Measurements from ENCODE around the gene PNMT.

DNA sequence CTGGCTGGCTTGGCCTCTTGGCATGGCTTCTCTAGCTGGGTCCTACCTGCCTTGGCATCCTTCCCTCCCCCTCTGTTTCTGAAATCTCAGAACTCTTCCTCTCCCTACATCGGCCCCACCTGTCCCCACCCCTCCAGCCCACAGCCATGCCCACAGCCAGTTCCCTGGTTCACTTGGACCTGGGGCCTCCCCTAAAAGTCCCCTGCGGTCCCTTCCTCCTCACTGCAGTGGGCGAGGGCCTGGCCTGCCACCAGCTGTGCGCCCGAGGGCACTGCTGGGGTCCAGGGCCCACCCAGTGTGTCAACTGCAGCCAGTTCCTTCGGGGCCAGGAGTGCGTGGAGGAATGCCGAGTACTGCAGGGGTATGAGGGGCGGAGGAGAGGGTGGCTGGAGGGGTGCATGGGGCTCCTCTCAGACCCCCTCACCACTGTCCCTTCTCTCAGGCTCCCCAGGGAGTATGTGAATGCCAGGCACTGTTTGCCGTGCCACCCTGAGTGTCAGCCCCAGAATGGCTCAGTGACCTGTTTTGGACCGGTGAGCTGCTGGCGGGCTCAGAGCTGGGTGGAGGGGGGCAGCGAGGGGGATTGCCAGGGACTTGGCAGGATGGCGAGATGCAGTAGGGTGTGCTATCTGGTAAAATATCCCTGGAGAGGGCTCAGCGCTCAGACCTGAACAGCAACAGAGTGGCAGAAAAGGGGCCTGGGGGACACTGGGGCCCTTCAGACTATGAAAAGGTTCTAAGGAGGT lies 48.0 kb downstream of the PNMT start:
- TF ChIP-seq, protein P1, sequence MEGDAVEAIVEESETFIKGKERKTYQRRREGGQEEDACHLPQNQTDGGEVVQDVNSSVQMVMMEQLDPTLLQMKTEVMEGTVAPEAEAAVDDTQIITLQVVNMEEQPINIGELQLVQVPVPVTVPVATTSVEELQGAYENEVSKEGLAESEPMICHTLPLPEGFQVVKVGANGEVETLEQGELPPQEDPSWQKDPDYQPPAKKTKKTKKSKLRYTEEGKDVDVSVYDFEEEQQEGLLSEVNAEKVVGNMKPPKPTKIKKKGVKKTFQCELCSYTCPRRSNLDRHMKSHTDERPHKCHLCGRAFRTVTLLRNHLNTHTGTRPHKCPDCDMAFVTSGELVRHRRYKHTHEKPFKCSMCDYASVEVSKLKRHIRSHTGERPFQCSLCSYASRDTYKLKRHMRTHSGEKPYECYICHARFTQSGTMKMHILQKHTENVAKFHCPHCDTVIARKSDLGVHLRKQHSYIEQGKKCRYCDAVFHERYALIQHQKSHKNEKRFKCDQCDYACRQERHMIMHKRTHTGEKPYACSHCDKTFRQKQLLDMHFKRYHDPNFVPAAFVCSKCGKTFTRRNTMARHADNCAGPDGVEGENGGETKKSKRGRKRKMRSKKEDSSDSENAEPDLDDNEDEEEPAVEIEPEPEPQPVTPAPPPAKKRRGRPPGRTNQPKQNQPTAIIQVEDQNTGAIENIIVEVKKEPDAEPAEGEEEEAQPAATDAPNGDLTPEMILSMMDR (conservative IDR thresholded peaks at IDR 0.05; ENCODE audit: low read depth, low read length), result no peak
- TF ChIP-seq RAD21 (IDR thresholded peaks at IDR 0.05; ENCODE audit: low read length) (no peak), CEBPB (IDR thresholded peaks at IDR 0.05; ENCODE audit: low read depth, low read length) (no peak), POLR2A (IDR thresholded peaks at IDR 0.05; ENCODE audit: low read depth, low read length) (no peak), BHLHE40 (IDR thresholded peaks at IDR 0.05; ENCODE audit: low read depth, low read length) (no peak)
- TF ChIP-seq, protein P2, sequence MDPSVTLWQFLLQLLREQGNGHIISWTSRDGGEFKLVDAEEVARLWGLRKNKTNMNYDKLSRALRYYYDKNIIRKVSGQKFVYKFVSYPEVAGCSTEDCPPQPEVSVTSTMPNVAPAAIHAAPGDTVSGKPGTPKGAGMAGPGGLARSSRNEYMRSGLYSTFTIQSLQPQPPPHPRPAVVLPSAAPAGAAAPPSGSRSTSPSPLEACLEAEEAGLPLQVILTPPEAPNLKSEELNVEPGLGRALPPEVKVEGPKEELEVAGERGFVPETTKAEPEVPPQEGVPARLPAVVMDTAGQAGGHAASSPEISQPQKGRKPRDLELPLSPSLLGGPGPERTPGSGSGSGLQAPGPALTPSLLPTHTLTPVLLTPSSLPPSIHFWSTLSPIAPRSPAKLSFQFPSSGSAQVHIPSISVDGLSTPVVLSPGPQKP (IDR thresholded peaks at IDR 0.05; ENCODE audit: borderline replicate concordance, low read depth, low read length), result no peak

All from IMR-90 (cell line).